GM18870 (cell line): Measurements from ENCODE around the gene DOCK2.

Experiments used
- ATAC-seq: cut with Tn5 transposase; IDR thresholded peaks from one replicate; pipeline ENCODE4 v1.9.1; 2021; ENCODE audit warnings: moderate library complexity; ENCODE audit not compliant: unreplicated experiment

Gene DOCK2

DNA sequence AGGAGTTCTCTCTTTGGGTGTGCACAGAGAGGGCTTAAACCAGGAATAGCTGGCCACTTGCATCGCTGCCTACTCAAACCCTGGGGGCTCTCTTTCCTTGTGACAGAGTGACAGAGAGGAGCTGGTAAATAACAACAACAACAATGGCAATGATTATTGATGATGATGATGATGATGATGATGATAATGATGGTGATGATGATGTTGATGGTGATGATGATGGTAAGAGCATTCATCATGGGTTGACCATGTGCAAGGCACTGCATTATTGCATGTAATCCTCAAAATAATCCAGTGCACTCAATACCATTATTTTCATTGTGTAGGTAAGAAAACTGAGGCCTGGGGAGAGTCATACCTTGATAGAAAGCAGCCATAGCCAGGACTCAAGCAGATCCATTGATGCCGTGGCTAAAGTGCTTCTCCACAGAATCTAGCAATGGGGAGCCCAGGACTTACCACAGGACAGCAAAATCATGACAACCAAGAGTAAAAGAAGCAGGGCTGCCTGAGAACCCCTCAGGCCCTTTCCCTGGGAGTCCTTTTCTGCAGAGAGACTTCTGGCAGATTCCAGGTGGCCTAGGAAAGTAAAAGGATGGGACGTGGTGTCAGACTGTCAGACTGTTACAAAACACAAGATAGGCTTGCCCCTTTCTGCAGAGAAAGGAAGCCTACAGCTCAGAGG, 473.5 kb downstream of the DOCK2 start:
- ATAC-seq, result no peak

DNA sequence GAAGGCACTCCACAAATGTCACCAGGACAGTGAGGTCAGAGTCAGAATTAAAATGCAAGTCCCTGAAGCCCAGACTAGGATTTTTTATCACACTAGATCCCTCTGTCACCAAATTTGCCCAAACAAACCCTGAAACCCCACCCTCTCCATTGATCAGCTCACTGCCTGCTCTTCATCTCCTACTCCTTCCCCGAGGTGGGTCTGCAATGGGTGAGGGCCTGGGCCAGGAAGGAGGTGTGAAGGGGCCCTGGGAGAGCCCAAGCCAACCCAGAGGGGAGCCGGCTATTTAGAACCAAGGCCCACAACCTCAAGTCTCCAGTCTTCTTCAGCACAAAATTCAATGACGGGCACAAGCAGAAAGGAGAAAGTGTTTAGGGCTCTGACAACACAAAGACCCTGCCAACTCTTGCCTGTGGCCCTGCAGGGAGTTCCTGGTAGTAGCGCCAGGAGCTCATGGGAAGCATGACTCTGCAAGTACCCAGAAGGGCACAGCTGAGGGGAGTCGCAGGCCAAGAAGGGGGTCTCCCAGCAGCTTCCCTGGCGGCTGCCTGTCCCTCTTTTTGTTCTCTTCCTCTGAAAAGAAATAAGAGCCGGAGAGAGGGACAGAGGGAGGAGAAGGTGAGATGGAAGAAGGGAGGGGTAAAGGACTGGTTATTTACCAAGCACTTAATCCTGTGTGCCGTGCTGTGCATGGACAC, 474.2 kb downstream of the DOCK2 start:
- ATAC-seq, result no peak

- no peak for ATAC-seq
Measured at GRCh38 chr5:170112876-170113521, 475.9 kb downstream of the DOCK2 start.

GRCh38 chr5:170113522-170113900, 476.4 kb downstream of the DOCK2 start:
- no peak for ATAC-seq

DNA sequence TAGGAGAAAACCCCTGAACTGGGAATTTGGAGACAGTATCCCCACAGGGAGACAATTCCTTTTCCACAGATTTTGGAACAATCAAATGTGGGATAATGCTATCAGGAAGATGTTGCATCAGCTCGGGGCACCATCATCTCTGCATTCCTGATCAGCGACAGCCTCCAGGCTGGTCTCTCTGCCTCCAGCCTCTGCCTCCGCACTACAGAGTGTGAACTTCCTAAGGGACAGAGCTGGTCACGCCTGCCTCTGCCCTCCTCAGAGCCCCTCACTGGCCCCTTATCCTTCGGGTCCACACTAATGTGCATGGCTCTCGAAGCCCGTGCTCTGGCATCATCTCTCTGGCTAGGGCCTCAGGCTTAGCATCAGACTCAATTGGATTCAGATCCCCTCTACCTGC, 477.2 kb downstream of the DOCK2 start:
- no peak for ATAC-seq

GRCh38 chr5:170115925-170116324, 478.9 kb downstream of the DOCK2 start:
- ATAC-seq, result no peak

GRCh38 chr5:170117736-170118135, 480.7 kb downstream of the DOCK2 start:
- no peak for ATAC-seq

DNA sequence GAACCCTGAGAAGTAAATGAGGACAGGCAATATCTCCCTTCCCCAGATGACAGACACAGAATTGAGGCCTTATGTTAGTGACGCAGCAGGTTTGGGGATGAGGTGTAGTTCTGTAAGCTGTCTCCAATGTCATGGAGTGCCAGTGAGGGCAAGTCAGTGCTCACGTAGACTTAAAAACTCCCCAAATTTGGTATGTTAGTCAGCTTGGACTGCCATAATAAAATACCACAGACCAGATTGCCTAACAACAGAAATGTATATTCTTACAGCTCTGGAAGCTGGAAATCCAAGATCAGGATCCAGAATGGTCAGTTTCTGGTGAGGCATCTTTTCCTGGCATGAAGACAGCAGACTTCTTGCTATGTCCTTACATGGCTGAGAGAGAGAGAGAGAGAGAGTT, 483.5 kb downstream of the DOCK2 start:
- no peak for ATAC-seq

DNA sequence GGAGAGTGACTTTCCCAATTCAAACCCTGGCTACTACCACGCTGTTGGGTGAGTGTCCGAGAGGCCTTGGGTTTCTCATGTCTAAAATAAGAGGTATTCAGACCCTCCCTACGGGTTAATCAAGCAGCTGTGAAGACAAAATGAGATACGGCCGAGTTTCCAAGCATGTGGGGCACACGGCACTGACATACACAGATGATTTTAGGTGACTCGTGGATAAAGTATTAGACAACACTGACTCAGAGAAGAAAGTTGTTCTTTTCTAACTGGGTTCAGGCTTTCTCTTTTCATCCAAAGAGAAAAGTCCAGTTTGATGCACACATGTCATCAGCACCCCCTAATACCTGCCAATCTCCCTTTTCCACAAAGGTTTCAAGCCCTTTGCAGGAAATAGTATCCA, 484.2 kb downstream of the DOCK2 start:
- no peak for ATAC-seq

DNA sequence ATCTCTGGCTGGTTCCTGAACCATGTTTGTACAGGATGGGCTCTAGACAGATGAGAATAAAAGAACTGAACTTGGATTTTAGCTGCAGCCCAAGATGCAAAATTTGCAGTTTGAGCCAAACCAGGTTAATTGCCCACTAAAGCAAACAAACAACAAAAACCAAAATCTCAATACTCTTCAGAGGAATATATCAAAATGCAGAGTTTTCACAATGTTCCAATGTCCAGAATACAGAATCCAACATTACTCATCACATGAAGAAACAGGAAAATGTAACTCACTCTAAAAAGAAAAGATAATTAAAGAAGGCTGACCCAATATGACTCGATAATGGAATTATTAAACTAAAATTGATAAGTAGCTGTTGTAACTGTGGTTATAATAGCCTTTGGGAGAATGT, 489.0 kb downstream of the DOCK2 start:
- no peak for ATAC-seq

DNA sequence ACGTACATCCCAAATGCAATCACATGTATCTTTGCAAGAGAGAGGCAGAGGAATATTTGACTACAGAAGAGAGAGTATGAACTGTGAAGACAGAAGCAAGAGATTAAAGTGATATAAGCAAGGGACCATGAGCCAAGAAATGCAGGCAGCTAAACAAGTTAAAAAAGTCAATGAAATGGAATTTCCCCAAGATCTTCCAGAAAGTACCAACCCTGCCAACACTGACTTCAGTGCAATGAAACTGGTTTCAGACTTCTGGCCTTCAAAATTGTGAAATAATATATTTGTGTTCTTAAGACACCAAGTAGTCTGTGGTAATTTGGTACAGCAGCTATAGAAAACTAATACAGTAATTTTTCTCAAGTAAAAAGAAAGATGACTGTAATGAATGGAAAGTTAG, 489.6 kb downstream of the DOCK2 start:
- ATAC-seq, result no peak

DNA sequence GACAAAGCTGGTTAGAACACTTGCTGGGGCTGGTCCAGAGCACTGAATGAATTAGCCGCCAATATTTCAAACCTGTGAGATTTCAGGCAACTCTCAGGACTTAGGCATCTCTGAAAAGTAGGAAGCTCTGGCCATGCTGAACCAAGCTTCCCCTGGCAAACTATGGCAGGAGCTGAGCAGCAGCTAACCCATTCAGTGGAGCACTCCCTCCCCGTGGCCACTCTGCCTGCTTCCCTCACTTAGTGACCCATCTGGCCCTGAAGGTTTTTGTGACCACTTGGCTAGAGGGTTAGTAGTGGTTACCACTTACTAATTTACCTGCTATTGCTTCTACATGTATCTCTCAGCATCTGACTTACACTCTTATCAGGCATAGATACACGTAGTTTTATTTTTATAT, 494.2 kb downstream of the DOCK2 start:
- no peak for ATAC-seq

- ATAC-seq, result no peak
Measured at GRCh38 chr5:170132269-170132975, 495.3 kb downstream of the DOCK2 start.
